ENCODE data around the gene TMCC3.
A peak's percentile ranks its signal among the peaks of the same experiment; 100 is the strongest.

Gene TMCC3

DNA sequence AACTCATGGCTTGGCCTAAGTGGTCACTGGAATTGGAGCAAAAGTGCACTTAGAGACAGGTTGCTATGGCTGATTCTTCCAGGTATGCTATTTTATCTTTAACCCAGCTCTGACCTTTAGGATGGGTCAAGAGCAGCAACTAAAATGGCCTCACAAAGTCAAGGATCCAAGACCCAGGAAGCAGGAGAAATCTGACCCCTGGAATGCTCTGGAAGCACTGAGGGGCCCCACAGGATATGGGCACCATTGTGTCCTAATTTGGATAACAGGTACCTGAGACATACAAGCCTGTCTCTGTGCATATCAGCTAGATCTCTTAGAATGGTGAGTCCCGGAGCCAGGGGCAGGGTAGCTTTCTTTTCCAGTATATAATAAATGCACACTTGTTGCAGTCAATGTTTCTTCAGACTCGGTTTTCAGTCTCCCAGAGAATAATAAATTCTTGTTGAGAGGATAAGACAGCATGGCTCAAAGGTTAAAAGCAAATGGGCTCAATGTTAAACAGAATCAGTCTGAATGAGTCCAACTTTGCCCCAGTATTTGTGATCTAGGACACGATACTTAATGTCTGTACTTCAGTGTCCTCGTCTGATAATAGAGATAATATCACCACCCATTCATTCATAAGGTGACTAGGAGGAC lies 29.3 kb upstream of the TMCC3 start:
- H3K4me1 ChIP-seq, result no peaks in the 10 kb centered on the region
- in situ Hi-C loops (cut with MboI; ENCODE audit: low sequenced_read_pairs), result no loop called here
- no peaks in the 10 kb centered on the region for H3K27me3 ChIP-seq (ENCODE audit: low read depth)
- no peak for DNase-seq (ENCODE audit: low spot score in 2 of 2)
- no peaks in the 10 kb centered on the region for H3K36me3 ChIP-seq (replicated peaks)
- H3K9me3 ChIP-seq, result 0 out of 2 replicates have a peak, but pooled peaks cover 3% of the 10 kb centered on the region
- no peak overlapping the region for H3K4me3 ChIP-seq

- H3K4me3 ChIP-seq, result no peak overlapping the region
- 0 out of 2 replicates have a peak, but pooled peaks cover 3% of the 10 kb centered on the region for H3K9me3 ChIP-seq
- H3K4me1 ChIP-seq, result 0 out of 2 replicates have a peak, but pooled peaks cover 2% of the 10 kb centered on the region
- DNase-seq (ENCODE audit: low spot score in 2 of 2), result peak in 1 of 2 experiments; percentile 22
- H3K36me3 ChIP-seq (replicated peaks), result no peaks in the 10 kb centered on the region
- H3K27me3 ChIP-seq (ENCODE audit: low read depth), result no peaks in the 10 kb centered on the region
- in situ Hi-C loops (cut with MboI; ENCODE audit: low sequenced_read_pairs), result no loop called here
Measured at GRCh38 chr12:94678849-94679248, 28.5 kb upstream of the TMCC3 start.

DNA sequence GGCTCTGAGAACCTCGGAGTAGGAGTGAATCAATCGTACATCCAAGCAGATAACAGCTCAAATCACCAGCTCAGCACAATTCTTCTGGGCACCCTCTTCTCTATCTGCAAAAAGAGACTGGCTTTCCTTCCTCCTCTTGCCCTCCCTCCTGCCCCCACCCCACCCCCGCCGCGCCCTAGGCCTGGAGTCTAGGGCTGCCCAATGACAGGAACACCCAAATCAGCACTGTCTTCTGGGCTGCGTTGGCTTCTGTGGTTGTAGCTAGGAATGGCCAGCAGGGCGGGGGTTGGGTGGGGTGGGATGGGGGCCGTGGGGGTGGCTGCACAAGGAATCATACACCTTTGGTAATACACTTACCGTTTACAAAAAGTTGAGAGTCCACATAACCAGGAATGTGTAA lies 28.0 kb upstream of the TMCC3 start:
- Histone ChIP-seq H3K9me3 (0 out of 2 replicates have a peak, but pooled peaks cover 3% of the 10 kb centered on the region), H3K36me3 (replicated peaks) (no peaks in the 10 kb centered on the region), H3K27me3 (ENCODE audit: low read depth) (no peaks in the 10 kb centered on the region), H3K4me1 (0 out of 2 replicates have a peak, but pooled peaks cover 2% of the 10 kb centered on the region), H3K4me3 (no peak overlapping the region)
- in situ Hi-C loops (cut with MboI; ENCODE audit: low sequenced_read_pairs), result no loop called here
- DNase-seq (ENCODE audit: low spot score in 2 of 2), result no peak

DNA sequence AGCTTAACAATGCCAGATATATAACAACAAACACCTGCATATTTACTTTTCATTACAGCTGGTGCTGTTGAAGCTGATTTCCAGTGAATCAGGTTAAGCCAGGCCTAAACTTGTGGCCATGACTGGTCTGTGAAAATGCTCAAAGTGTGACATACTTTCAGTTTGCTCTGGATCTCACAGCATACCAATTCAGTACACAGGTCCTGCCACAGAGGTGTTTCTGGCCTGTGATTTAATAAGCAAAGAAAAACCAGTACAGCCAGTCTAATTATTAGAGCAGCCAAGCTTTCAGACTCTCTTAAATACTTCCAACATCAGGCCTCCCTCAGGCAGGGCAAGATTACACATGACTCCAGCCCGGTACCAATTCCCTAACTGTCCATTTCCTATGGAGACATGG lies 27.4 kb upstream of the TMCC3 start:
- no peak for DNase-seq (ENCODE audit: low spot score in 2 of 2)
- peaks cover 2% of the 10 kb centered on the region; the same call in 1 of the 2 replicates for H3K4me1 ChIP-seq
- H3K4me3 ChIP-seq, result no peak overlapping the region
- H3K27me3 ChIP-seq (ENCODE audit: low read depth), result no peaks in the 10 kb centered on the region
- 0 out of 2 replicates have a peak, but pooled peaks cover 3% of the 10 kb centered on the region for H3K9me3 ChIP-seq
- in situ Hi-C loops (cut with MboI; ENCODE audit: low sequenced_read_pairs), result no loop called here
- H3K36me3 ChIP-seq (replicated peaks), result no peaks in the 10 kb centered on the region

DNA sequence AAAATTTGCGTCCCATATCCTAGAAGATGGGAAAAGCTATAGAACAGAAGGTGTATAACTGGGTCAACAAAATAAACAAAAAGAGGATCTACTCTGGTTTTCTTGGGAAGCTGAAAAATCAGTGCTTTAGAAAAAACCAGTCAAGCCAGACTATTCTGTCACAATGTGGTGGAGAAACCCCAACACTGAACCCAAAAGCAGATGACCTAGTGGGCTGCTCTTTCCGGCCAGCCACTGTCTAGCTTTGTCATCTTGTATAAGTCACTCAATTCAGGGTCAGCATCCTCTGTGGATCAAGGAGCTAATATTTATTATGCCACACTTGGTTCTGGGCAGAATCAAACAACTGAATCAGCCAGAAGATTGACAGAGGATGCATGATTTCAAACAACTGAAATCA lies 26.6 kb upstream of the TMCC3 start:
- Histone ChIP-seq H3K4me1 (peaks cover 2% of the 10 kb centered on the region; the same call in 1 of the 2 replicates), H3K27me3 (ENCODE audit: low read depth) (no peaks in the 10 kb centered on the region), H3K9me3 (0 out of 2 replicates have a peak, but pooled peaks cover 3% of the 10 kb centered on the region), H3K4me3 (no peak overlapping the region), H3K36me3 (replicated peaks) (no peaks in the 10 kb centered on the region)
- in situ Hi-C loops (cut with MboI; ENCODE audit: low sequenced_read_pairs), result no loop called here
- no peak for DNase-seq (ENCODE audit: low spot score in 2 of 2)

GRCh38 chr12:94676031-94676641 lies 25.8 kb upstream of the TMCC3 start:
- DNase-seq (ENCODE audit: low spot score in 2 of 2), result no peak

GRCh38 chr12:94674835-94675234 lies 24.5 kb upstream of the TMCC3 start:
- in situ Hi-C loops (cut with MboI; ENCODE audit: low sequenced_read_pairs), result no loop called here
- H3K9me3 ChIP-seq, result no peaks in the 10 kb centered on the region
- no peak overlapping the region for H3K4me3 ChIP-seq
- no peak for DNase-seq (ENCODE audit: low spot score in 2 of 2)
- peaks cover 2% of the 10 kb centered on the region; the same call in 1 of the 2 replicates for H3K4me1 ChIP-seq
- no peaks in the 10 kb centered on the region for H3K36me3 ChIP-seq (replicated peaks)
- H3K27me3 ChIP-seq (ENCODE audit: low read depth), result no peaks in the 10 kb centered on the region

More at GRCh38 chr12:94676031-94676641, 25.8 kb upstream of the TMCC3 start:
- no peak overlapping the region for H3K4me3 ChIP-seq
- H3K9me3 ChIP-seq, result 0 out of 2 replicates have a peak, but pooled peaks cover 3% of the 10 kb centered on the region
- no peaks in the 10 kb centered on the region for H3K27me3 ChIP-seq (ENCODE audit: low read depth)
- peaks cover 2% of the 10 kb centered on the region; the same call in 1 of the 2 replicates for H3K4me1 ChIP-seq
- in situ Hi-C loops (cut with MboI; ENCODE audit: low sequenced_read_pairs), result no loop called here
- no peaks in the 10 kb centered on the region for H3K36me3 ChIP-seq (replicated peaks)

- in situ Hi-C loops (cut with MboI; ENCODE audit: low sequenced_read_pairs), result no loop called here
- H3K4me3 ChIP-seq, result no peak overlapping the region
- H3K27me3 ChIP-seq (ENCODE audit: low read depth), result no peaks in the 10 kb centered on the region
- H3K9me3 ChIP-seq, result no peaks in the 10 kb centered on the region
- H3K36me3 ChIP-seq (replicated peaks), result no peaks in the 10 kb centered on the region
- peaks cover 2% of the 10 kb centered on the region; the same call in 1 of the 2 replicates for H3K4me1 ChIP-seq
- DNase-seq (ENCODE audit: low spot score in 2 of 2), result no peak
Measured at GRCh38 chr12:94674051-94674451, 23.7 kb upstream of the TMCC3 start.

GRCh38 chr12:94673496-94673895 lies 23.1 kb upstream of the TMCC3 start:
- Histone ChIP-seq H3K4me3 (no peak overlapping the region), H3K36me3 (replicated peaks) (no peaks in the 10 kb centered on the region), H3K4me1 (peaks cover 2% of the 10 kb centered on the region; the same call in 1 of the 2 replicates), H3K27me3 (ENCODE audit: low read depth) (no peaks in the 10 kb centered on the region), H3K9me3 (no peaks in the 10 kb centered on the region)
- DNase-seq (ENCODE audit: low spot score in 2 of 2), result no peak
- in situ Hi-C loops (cut with MboI; ENCODE audit: low sequenced_read_pairs), result no loop called here

DNA sequence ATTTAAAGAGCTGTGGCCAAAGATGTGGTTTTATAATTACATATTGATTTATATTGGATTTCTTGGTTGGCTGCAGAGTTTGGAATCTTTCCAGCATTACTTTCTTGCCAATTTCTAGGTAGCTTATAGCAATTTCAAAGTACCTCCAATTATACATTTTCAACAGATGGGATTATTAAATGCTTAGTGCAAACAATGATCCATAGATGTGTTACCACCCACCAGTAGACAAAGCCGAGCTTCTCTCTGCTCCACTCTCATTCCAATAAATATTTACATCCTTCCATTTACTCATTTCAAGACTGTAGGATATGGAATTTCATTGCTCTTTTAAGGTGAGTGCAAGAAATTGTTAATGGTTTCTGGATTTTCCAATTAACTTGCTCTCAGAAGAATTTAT lies 21.6 kb upstream of the TMCC3 start:
- in situ Hi-C loops (cut with MboI; ENCODE audit: low sequenced_read_pairs), result no loop called here
- Histone ChIP-seq H3K9me3 (no peaks in the 10 kb centered on the region), H3K4me1 (peaks cover 9% of the 10 kb centered on the region), H3K4me3 (no peak overlapping the region), H3K36me3 (replicated peaks) (no peaks in the 10 kb centered on the region), H3K27me3 (ENCODE audit: low read depth) (no peaks in the 10 kb centered on the region)
- no peak for DNase-seq (ENCODE audit: low spot score in 2 of 2)

DNA sequence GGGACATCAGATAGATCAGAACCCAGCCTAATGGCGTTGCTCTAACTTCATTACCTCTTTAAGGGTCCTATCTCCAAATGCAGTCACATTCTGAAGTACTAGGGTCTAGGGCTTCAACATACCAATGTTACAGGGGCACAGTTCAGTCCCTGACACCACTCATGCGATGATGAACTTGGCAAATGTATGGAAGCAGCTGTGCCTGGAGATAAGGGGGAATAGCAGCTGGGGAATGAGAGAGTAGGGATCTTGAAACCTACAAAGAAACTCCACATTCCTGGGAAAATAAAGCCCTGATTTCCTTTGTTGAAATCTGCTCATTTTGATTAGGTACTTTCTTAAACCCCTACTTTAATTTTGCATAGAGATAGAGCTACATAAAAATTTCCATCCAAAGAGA lies 20.5 kb upstream of the TMCC3 start:
- Histone ChIP-seq H3K9me3 (no peaks in the 10 kb centered on the region), H3K27me3 (ENCODE audit: low read depth) (no peaks in the 10 kb centered on the region), H3K4me1 (peaks cover 14% of the 10 kb centered on the region), H3K36me3 (replicated peaks) (no peaks in the 10 kb centered on the region), H3K4me3 (no peak overlapping the region)
- no peak for DNase-seq (ENCODE audit: low spot score in 2 of 2)
- in situ Hi-C loops (cut with MboI; ENCODE audit: low sequenced_read_pairs), result no loop called here

- Histone ChIP-seq H3K36me3 (replicated peaks) (no peaks in the 10 kb centered on the region), H3K27me3 (ENCODE audit: low read depth) (no peaks in the 10 kb centered on the region), H3K4me3 (no peak overlapping the region), H3K4me1 (peaks cover 14% of the 10 kb centered on the region), H3K9me3 (no peaks in the 10 kb centered on the region)
- no peak for DNase-seq (ENCODE audit: low spot score in 2 of 2)
- in situ Hi-C loops (cut with MboI; ENCODE audit: low sequenced_read_pairs), result no loop called here
Measured at GRCh38 chr12:94670075-94670474, 19.7 kb upstream of the TMCC3 start.

GRCh38 chr12:94667031-94667540 lies 16.7 kb upstream of the TMCC3 start:
- DNase-seq (ENCODE audit: low spot score in 2 of 2), result peak in 1 of 2 experiments; percentile 95
- H3K4me1 ChIP-seq, result peaks cover 12% of the 10 kb centered on the region
- in situ Hi-C loops (cut with MboI; ENCODE audit: low sequenced_read_pairs), result no loop called here
- H3K27me3 ChIP-seq (ENCODE audit: low read depth), result no peaks in the 10 kb centered on the region
- no peaks in the 10 kb centered on the region for H3K36me3 ChIP-seq (replicated peaks)
- no peaks in the 10 kb centered on the region for H3K9me3 ChIP-seq
- no peak overlapping the region for H3K4me3 ChIP-seq

- Histone ChIP-seq H3K9me3 (no peaks in the 10 kb centered on the region), H3K4me3 (no peak overlapping the region), H3K27me3 (ENCODE audit: low read depth) (no peaks in the 10 kb centered on the region), H3K4me1 (peaks cover 12% of the 10 kb centered on the region), H3K36me3 (replicated peaks) (no peaks in the 10 kb centered on the region)
- in situ Hi-C loops (cut with MboI; ENCODE audit: low sequenced_read_pairs), result no loop called here
- no peak for DNase-seq (ENCODE audit: low spot score in 2 of 2)
Measured at GRCh38 chr12:94666158-94666557, 15.8 kb upstream of the TMCC3 start.
